Motor neuron (in vitro differentiated cells): ENCODE measurements around the gene DSE. TPM values are rescaled to one million over a fixed set of nuclear protein-coding genes. Genes with fewer than 3 reads are reported as not detected.
A peak's percentile ranks its signal among the peaks of the same experiment; 100 is the strongest.
"Not testable (repeated sequence)": the region's sequence is repeated elsewhere in the genome, so short reads cannot be mapped to it uniquely, and the experiment has no call there.

Experiments used
- ATAC-seq, 8 experiments: fragments of 200-7000 bp; cut with Tn5 transposase; replicated peaks in 6 of 8; 2 replicates each; pipeline ENCODE4 v1.8.0; 2021; ENCODE audit warnings: mild to moderate bottlenecking in 8 of 8, moderate library complexity in 8 of 8
- H3K27ac ChIP-seq, 2 donors: fragments of 250-450 bp; sonication (Bioruptor Pico); 2 replicates each; pipeline ENCODE4 v1.9.0; 2021; ENCODE audit warnings: antibody characterized with exemption in 2 of 2, mild to moderate bottlenecking in 2 of 2, moderate library complexity in 1 of 2
- H3K4me1 ChIP-seq, 2 donors: fragments of 250-450 bp; sonication (Bioruptor Pico); replicated peaks in 1 of 2; 2 replicates each; pipeline ENCODE4 v1.6.1; 2021; ENCODE audit warnings: antibody characterized with exemption in 2 of 2, mild to moderate bottlenecking in 2 of 2, moderate library complexity in 1 of 2
- H3K4me3 ChIP-seq, 5 donors: fragments of 250-450 bp; sonication (Bioruptor Pico); 2 replicates each; pipeline ENCODE4 v1.9.0; 2021; ENCODE audit warnings: antibody characterized with exemption in 5 of 5, mild to moderate bottlenecking in 5 of 5, moderate library complexity in 4 of 5
- WGBS, 10 experiments: fragments of 450-650 bp; shearing (Covaris generic); methylation state at CpG; one replicate each; pipeline ENCODE4 v1.0.0; 2022; 5-methylcytosine and 5-hydroxymethylcytosine counted together
- in situ Hi-C, 9 experiments: fragments of 400-800 bp; cut with MboI; loops; one replicate each; pipeline ENCODE4 v1.15.0; 2021; ENCODE audit warnings: low sequenced_read_pairs in 9 of 9, low pct_unique_long_range_greater_than_20kb in 2 of 9; ENCODE audit not compliant: unreplicated experiment in 9 of 9
- total RNA-seq, 8 experiments: library from RNA; unstranded; fragments of 300-600 nt; gene quantifications; 2 replicates each; pipeline versions ENCODE4 v1.2.3 to v1.2.4, GENCODE V29; 2022

DSE gene
- total RNA-seq, 8 experiments from 2014 or later, result 6.3 to 39.8 (median 15.8) TPM

- peak in 3 of 8 experiments; percentile 24 to 84 (median 59) for ATAC-seq
- Histone ChIP-seq H3K4me3 (no peak overlapping the region), H3K4me1 (no peaks in the 10 kb centered on the region), H3K27ac (no peak overlapping the region)
- in situ Hi-C loops, result no loop called here
- 0 to 94% (median 80%) methylated on average over 1 to 2 of the region's 2 CpGs; no CpG with 5 or more reads in 1 of the 10 experiments for WGBS, 10 experiments
These were observed 31.8 kb upstream of the DSE start for GRCh38 chr6:116338943-116339342.

- 17 to 100% (median 84%) methylated on average over 1 to 4 of the region's 5 CpGs for WGBS, 10 experiments
- H3K4me3 ChIP-seq, in situ Hi-C loops, H3K27ac ChIP-seq, H3K4me1 ChIP-seq, ATAC-seq: not testable (repeated sequence)
These were observed 30.1 kb upstream of the DSE start for GRCh38 chr6:116340625-116341024.

DNA sequence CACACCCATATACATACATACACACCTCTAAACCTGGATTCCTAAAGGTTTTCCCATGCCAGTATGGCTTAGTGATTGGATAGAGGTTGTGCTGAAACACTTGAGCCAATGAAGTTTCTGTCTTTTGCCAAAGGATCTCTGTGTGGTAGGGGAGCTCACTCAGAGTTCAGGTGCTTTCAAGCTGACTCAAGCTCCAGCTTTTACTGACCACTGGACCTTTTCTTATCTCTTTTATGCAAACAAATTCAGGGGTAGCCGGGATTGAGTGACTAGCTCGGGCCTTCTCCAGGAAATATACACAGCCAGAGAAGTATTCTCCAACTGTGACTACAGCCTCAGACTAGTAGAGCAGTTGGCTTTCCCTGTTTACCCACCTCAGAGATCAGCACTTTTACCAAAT is 21.5 kb upstream of the DSE start:
- no peaks in the 10 kb centered on the region for H3K4me1 ChIP-seq
- ATAC-seq, result peak in 1 of 8 experiments; percentile 62
- WGBS, 10 experiments, result 57 to 66% (median 63%) methylated on average over 2 of the region's 2 CpGs; no CpG with 5 or more reads in 7 of the 10 experiments
- no peak overlapping the region for H3K27ac ChIP-seq
- in situ Hi-C loops, result no loop called here
- H3K4me3 ChIP-seq, result no peak overlapping the region

DNA sequence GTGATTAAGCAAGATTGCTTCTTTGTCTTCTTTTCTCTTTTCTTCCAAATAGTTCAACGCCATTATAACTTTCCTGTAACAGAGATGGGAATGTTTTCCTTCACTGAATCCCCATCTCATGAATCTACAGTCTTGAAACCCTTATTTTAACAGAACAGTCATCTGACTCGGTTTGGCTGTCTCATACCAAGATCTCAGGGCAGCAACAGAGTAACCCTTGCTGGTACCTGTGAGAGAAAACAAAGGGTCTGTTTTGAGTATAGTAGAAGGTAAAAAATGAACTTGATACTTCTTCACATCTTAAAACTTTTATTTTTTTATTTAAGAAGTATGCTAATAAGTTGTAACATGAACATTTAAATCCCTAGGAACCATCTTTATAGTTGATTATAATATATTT is 19.6 kb upstream of the DSE start:
- in situ Hi-C loops, result no loop called here
- WGBS, 10 experiments, result 31 to 100% (median 61%) methylated on average over 1 to 2 of the region's 2 CpGs; no CpG with 5 or more reads in 1 of the 10 experiments
- H3K4me1 ChIP-seq, result no peaks in the 10 kb centered on the region
- no peak for ATAC-seq
- no peak overlapping the region for H3K27ac ChIP-seq
- no peak overlapping the region for H3K4me3 ChIP-seq

DNA sequence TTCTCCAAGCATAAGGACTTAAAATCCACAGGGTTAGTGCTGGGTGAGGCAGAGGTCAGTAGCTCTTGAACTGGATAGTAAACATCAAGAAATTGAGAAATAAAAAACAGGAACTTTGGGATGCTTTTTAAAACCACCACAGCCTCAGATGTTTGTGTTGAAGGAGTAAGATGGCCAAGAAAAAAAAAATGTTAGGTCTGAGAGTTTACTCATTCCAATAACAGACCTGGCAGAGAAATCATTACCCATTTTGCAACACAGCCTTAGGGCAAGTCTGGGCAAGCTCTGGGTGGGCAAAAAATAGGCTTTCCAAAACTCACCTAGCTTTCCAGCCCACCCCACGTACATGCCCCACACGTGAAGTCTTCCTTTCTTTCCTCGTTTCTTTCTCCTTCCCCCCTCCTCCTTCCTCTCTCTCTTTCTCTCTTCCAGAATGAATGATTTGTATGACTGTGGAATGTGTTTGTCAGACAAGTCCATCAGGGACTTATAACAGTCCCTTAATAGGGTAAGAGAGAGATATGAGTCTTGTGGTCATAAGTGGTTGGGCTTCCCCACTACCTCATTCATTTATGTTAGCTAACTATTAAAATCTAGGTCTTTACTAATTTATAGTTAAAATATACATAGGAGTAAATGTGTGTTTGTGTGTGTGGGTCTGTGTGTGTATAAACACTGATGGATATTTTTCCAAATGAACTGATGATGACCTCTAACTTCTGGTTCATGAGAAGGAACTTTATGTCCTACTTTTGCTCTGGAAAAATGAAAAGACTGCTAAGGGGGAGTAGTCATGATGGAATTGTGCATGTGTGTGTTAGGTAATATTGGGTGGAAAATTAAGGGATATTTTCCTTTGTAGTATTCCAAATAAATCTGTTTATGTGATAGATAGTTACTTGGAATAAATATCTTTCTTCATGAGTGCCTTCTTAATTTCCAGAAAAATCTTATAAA is 18.0 kb upstream of the DSE start:
- Histone ChIP-seq H3K27ac (no peak overlapping the region), H3K4me1 (no peaks in the 10 kb centered on the region), H3K4me3 (no peak overlapping the region)
- ATAC-seq, result peak in 2 of 8 experiments; percentile 57 to 72
- WGBS, 10 experiments, result 13 to 85% (median 73%) methylated on average over 2 to 3 of the region's 3 CpGs; no CpG with 5 or more reads in 3 of the 10 experiments
- in situ Hi-C loops, result no loop called here

DNA sequence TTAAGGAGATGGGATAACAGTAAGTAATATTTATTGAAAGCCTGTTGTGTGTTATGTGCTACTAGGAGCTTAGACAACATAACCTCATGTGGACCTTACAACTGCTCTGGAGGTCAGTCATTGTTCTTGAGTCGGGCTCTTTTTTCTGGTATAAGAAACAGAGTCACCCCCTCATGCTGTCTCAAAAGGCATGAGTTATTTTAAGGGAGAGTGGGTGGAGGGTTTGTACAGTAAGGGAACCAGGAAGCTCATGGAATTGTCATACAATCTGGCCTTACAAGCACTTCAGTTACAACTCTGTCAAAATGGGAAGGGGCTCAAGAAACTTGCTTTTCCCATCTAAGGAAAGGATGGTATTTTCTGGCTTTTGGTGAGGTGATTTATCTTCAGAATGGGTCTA is 16.5 kb upstream of the DSE start:
- no peak for ATAC-seq
- Histone ChIP-seq H3K4me3 (no peak overlapping the region), H3K4me1 (no peaks in the 10 kb centered on the region), H3K27ac (no peak overlapping the region)
- 0 to 100% (median 79%) methylated on average over 1 of the region's 1 CpG; no CpG with 5 or more reads in 6 of the 10 experiments for WGBS, 10 experiments
- in situ Hi-C loops, result no loop called here

GRCh38 chr6:116355796-116356195 is 15.0 kb upstream of the DSE start:
- 82 to 100% (median 100%) methylated on average over 1 to 3 of the region's 3 CpGs; no CpG with 5 or more reads in 1 of the 10 experiments for WGBS, 10 experiments
- no peak overlapping the region for H3K27ac ChIP-seq
- no peak overlapping the region for H3K4me3 ChIP-seq
- no peak for ATAC-seq
- in situ Hi-C loops, result no loop called here
- no peaks in the 10 kb centered on the region for H3K4me1 ChIP-seq

- 78 to 100% (median 100%) methylated on average over 1 of the region's 1 CpG; no CpG with 5 or more reads in 1 of the 10 experiments for WGBS, 10 experiments
- in situ Hi-C loops, result no loop called here
- no peak overlapping the region for H3K27ac ChIP-seq
- H3K4me1 ChIP-seq, result no peaks in the 10 kb centered on the region
- no peak overlapping the region for H3K4me3 ChIP-seq
- ATAC-seq, result no peak
These were observed 11.6 kb upstream of the DSE start for GRCh38 chr6:116359131-116359530.

- WGBS, 10 experiments, result 80 to 100% (median 96%) methylated on average over 1 to 2 of the region's 2 CpGs; no CpG with 5 or more reads in 3 of the 10 experiments
- Histone ChIP-seq H3K4me1 (no peaks in the 10 kb centered on the region), H3K27ac (no peak overlapping the region), H3K4me3 (no peak overlapping the region)
- in situ Hi-C loops, result no loop called here
- ATAC-seq, result no peak
These were observed 10.9 kb upstream of the DSE start for GRCh38 chr6:116359835-116360234.

- Histone ChIP-seq H3K4me3 (no peak overlapping the region), H3K27ac (no peak overlapping the region), H3K4me1 (no peaks in the 10 kb centered on the region)
- in situ Hi-C loops, result no loop called here
- 9 to 60% (median 38%) methylated on average over 1 to 2 of the region's 2 CpGs; no CpG with 5 or more reads in 3 of the 10 experiments for WGBS, 10 experiments
- peak in 2 of 8 experiments; percentile 66 to 75 for ATAC-seq
These were observed 8.5 kb upstream of the DSE start for GRCh38 chr6:116362276-116362675.

DNA sequence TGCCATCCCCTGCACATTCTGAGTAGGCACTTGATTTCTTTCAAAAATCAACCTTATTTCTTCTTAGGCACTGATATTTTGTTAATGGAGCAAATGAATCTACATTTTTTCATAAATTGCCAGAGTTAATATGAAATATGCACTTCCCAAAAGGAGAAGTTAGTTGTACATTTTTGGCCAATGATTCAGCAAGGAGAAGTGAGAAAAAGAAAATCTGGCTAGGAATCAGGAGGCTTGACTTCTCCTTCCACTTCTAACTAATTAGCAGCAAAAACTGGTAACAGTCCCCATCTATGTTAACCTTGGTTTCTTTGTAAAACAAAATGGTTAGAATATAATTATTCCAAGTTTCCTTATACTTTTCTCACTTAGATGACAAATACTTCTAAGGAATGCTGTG is 7.0 kb upstream of the DSE start:
- H3K4me3 ChIP-seq, result no peak overlapping the region
- in situ Hi-C loops, result no loop called here
- ATAC-seq, result no peak
- no peak overlapping the region for H3K27ac ChIP-seq
- no peaks in the 10 kb centered on the region for H3K4me1 ChIP-seq

- WGBS, 10 experiments, result 5 to 100% (median 43%) methylated on average over 1 to 2 of the region's 2 CpGs
- in situ Hi-C loops, result no loop called here
- H3K4me3 ChIP-seq, result no peak overlapping the region
- no peak for ATAC-seq
- H3K4me1 ChIP-seq, result no peaks in the 10 kb centered on the region
- no peak overlapping the region for H3K27ac ChIP-seq
These were observed 6.4 kb upstream of the DSE start for GRCh38 chr6:116364321-116364720.

DNA sequence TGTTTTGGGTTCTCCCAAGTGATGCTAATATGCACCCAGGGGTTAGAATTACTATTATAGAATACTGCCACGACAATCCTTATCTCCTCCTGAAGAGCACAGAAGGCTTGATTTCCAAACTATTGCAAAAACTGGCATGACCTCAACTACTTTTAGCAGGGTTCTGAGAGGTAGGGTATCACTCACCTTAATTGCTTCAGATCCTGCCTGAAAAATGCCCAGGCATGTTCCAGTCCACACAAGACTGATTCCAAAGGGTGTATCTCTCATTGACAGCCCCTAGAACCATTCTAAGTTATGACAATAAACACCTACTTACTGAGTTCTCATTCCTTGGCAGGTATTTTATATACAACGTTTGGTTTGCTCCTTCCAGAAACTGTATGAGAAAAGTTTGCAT is 5.0 kb upstream of the DSE start:
- H3K4me1 ChIP-seq, result no peaks in the 10 kb centered on the region
- H3K27ac ChIP-seq, result no peak overlapping the region
- no peak overlapping the region for H3K4me3 ChIP-seq
- 17 to 95% (median 80%) methylated on average over 1 to 2 of the region's 2 CpGs; no CpG with 5 or more reads in 1 of the 10 experiments for WGBS, 10 experiments
- ATAC-seq, result no peak
- in situ Hi-C loops, result no loop called here
